ENCODE measurements around the gene LAIR2. TPM values are rescaled to one million over a fixed set of nuclear protein-coding genes. Genes with fewer than 3 reads are reported as not detected.
A peak's percentile ranks its signal among the peaks of the same experiment; 100 is the strongest.
"Not testable (repeated sequence)": the region's sequence is repeated elsewhere in the genome, so short reads cannot be mapped to it uniquely, and the experiment has no call there.

Gene LAIR2
- total RNA-seq, 2 experiments from 2014 or later, result 1.2 TPM; not detected in 1

DNA sequence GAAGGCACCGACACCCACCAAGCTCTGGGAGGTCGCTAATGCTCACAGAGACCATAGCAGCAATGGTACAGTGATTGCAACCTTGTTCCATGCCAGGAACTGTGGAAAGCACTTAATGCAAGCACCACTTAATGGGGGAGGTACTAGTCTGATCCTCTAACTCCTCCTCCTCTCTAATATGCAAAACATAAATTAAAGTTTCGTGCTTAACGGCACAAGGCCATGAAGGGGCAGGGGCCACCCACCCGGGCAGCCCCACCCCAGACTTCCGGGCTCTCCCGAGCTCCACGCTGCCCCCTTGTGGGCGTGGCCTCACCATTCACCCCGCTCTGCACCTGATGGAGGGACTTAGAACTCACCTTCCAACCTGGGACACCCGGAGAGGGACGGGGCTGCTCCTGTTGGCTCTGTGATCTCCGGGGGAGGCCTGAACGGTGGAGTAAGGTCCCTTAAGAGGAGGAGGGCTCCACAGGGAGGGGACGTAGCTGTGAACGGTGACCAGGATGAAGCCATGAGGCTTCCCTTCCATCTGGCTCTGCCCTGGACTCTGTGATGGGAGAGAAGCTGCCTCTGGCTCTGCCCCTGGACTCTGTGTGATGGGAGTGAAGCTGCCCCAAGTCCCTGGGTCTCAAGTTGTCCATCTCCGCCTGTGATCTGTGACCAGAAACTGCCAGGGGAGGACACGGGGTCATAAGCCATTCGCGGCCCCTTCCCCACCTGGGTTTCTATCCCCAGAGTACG is 6.7 kb downstream of the LAIR2 start:
- POLR2A ChIA-PET; H3K9me3 ChIP-seq (ENCODE audit: control insufficient read depth in 1 of 2, insufficient read depth in 1 of 2, low read length in 2 of 2); H3K27ac Mint-ChIP-seq; H3K4me3 ChIP-seq (ENCODE audit: low read length); H3K36me3 Mint-ChIP-seq (ENCODE audit: low read depth); H3K27ac ChIP-seq (ENCODE audit: low read depth in 1 of 2, low read length in 2 of 2); H3K27me3 Mint-ChIP-seq; H3K36me3 ChIP-seq (ENCODE audit: insufficient read depth, low read length); H3K9me3 Mint-ChIP-seq; H3K27me3 ChIP-seq (ENCODE audit: control insufficient read depth in 1 of 2, insufficient read depth in 2 of 2, low read length in 2 of 2); CTCF ChIA-PET; intact Hi-C loops (cut with DNase I, micrococcal nuclease): not testable (repeated sequence)
- peak overlapping the region; percentile 69 for H3K4me3 Mint-ChIP-seq
- peaks cover 14% of the 10 kb centered on the region for H3K4me1 Mint-ChIP-seq (ENCODE audit: low read depth)
- ATAC-seq (ENCODE audit: poor library complexity), result peak; percentile 81
- peak in 1 of 14 experiments; percentile 5 for DNase-seq
- peaks cover 29% of the 10 kb centered on the region for H3K4me1 ChIP-seq (ENCODE audit: insufficient read depth, low read length)

DNA sequence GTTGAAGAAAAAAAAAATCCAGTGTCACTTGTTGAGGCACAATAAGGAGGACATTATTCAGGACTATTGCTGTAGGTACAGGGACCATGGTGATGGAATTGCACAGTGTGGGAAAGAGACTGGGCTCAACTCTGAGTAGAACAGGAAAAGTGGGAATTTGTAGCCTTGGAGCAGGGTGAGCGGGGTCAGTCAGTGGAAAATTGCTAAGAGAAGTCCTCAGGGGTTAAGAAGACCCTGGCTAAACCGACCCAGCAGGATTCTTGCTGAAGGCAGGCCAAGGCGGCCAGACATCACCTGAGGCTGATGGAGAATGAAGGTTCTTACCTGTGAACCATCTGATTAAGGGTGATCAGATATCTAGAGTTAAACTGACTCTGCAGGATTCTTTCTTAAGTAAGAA is 12.5 kb downstream of the LAIR2 start:
- no peaks in the 10 kb centered on the region for H3K36me3 Mint-ChIP-seq (ENCODE audit: low read depth)
- H3K4me3 ChIP-seq (ENCODE audit: low read length), result no peak overlapping the region
- no peaks in the 10 kb centered on the region for H3K4me1 ChIP-seq (ENCODE audit: insufficient read depth, low read length)
- no peak for ATAC-seq (ENCODE audit: poor library complexity)
- H3K27me3 ChIP-seq (ENCODE audit: control insufficient read depth in 1 of 2, insufficient read depth in 2 of 2, low read length in 2 of 2), result peaks cover 0 to 9% of the 10 kb centered on the region in 2 experiments
- H3K9me3 ChIP-seq (ENCODE audit: control insufficient read depth in 1 of 2, insufficient read depth in 1 of 2, low read length in 2 of 2), result no peaks in the 10 kb centered on the region
- no peak overlapping the region for H3K27ac Mint-ChIP-seq
- intact Hi-C loops (cut with DNase I, micrococcal nuclease), result loop anchor here in 1 of 2 experiments (10.0 kb wide), 1 partner anchor 210 kb away; no protein-coding TSS in a partner anchor
- no peaks in the 10 kb centered on the region for H3K36me3 ChIP-seq (ENCODE audit: insufficient read depth, low read length)
- H3K4me3 Mint-ChIP-seq, result no peak overlapping the region
- ChIA-PET POLR2A (no interaction called here), CTCF (no interaction called here)
- H3K9me3 Mint-ChIP-seq, result peaks cover 5% of the 10 kb centered on the region
- TF ChIP-seq, protein P1, sequence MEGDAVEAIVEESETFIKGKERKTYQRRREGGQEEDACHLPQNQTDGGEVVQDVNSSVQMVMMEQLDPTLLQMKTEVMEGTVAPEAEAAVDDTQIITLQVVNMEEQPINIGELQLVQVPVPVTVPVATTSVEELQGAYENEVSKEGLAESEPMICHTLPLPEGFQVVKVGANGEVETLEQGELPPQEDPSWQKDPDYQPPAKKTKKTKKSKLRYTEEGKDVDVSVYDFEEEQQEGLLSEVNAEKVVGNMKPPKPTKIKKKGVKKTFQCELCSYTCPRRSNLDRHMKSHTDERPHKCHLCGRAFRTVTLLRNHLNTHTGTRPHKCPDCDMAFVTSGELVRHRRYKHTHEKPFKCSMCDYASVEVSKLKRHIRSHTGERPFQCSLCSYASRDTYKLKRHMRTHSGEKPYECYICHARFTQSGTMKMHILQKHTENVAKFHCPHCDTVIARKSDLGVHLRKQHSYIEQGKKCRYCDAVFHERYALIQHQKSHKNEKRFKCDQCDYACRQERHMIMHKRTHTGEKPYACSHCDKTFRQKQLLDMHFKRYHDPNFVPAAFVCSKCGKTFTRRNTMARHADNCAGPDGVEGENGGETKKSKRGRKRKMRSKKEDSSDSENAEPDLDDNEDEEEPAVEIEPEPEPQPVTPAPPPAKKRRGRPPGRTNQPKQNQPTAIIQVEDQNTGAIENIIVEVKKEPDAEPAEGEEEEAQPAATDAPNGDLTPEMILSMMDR (IDR thresholded peaks at IDR 0.05), result no peak
- no peak overlapping the region for H3K27ac ChIP-seq (ENCODE audit: low read depth in 1 of 2, low read length in 2 of 2)
- no peak for DNase-seq
- peaks cover 15% of the 10 kb centered on the region for H3K4me1 Mint-ChIP-seq (ENCODE audit: low read depth)
- peaks cover 22% of the 10 kb centered on the region for H3K27me3 Mint-ChIP-seq

DNA sequence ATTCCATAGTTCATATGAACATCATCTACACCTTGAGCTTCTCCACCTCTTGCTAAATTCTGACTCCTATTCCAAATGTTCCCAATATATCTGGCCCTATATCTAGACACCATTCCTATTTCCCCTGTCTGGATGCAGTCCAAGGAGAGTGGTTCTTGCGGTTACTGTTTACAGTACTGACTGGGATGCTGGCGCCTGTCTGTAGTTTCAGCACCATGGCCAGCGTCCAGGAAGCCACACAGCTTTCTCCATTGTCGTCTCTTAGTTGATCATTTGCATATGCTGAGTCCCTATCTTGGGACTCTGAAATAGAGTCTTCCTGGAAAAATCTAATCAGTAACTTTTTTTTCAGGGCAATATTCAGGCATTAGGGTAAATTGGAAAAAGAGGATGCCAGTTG is 14.9 kb downstream of the LAIR2 start:
- DNase-seq (peak; percentile 20 to 75 (median 37)), ATAC-seq (ENCODE audit: poor library complexity) (peak; percentile 49)
- peaks cover 15% of the 10 kb centered on the region for H3K4me1 ChIP-seq (ENCODE audit: insufficient read depth, low read length)
- Mint-ChIP-seq H3K4me3 (no peak overlapping the region), H3K27me3 (peaks cover 36% of the 10 kb centered on the region), H3K27ac (no peak overlapping the region), H3K4me1 (ENCODE audit: low read depth) (peaks cover 37% of the 10 kb centered on the region), H3K9me3 (peaks cover 5% of the 10 kb centered on the region), H3K36me3 (ENCODE audit: low read depth) (no peaks in the 10 kb centered on the region)
- no peaks in the 10 kb centered on the region for H3K9me3 ChIP-seq (ENCODE audit: control insufficient read depth in 1 of 2, insufficient read depth in 1 of 2, low read length in 2 of 2)
- CTCF ChIA-PET, result no interaction called here
- intact Hi-C loops (cut with DNase I, micrococcal nuclease), result loop anchor here in 1 of 2 experiments (10.0 kb wide), 1 partner anchor 213 kb away; no protein-coding TSS in a partner anchor
- no peak overlapping the region for H3K27ac ChIP-seq (ENCODE audit: low read depth in 1 of 2, low read length in 2 of 2)
- POLR2A ChIA-PET, result no interaction called here
- H3K4me3 ChIP-seq (ENCODE audit: low read length), result no peak overlapping the region
- TF ChIP-seq, protein P1 (IDR thresholded peaks at IDR 0.05), result no peak
- no peaks in the 10 kb centered on the region for H3K36me3 ChIP-seq (ENCODE audit: insufficient read depth, low read length)
- H3K27me3 ChIP-seq (ENCODE audit: control insufficient read depth in 1 of 2, insufficient read depth in 2 of 2, low read length in 2 of 2), result peaks cover 0 to 9% of the 10 kb centered on the region in 2 experiments
